NK-92 (cell line): ENCODE data around the gene TMEM129.

Experiments
- DNase-seq: peaks from one replicate; lab custom pipeline; 2025; ENCODE audit not compliant: unreplicated experiment; lab: John Stamatoyannopoulos, UW

The TMEM129 gene

GRCh38 chr4:1745165-1745564 is 24.0 kb upstream of the TMEM129 start:
- no peak for DNase-seq

- no peak for DNase-seq
Observed at GRCh38 chr4:1744552-1744951, 23.4 kb upstream of the TMEM129 start.

GRCh38 chr4:1743975-1744374 is 22.9 kb upstream of the TMEM129 start:
- no peak for DNase-seq

- no peak for DNase-seq
Observed at GRCh38 chr4:1743551-1743950, 22.4 kb upstream of the TMEM129 start.

GRCh38 chr4:1741208-1741607 is 20.1 kb upstream of the TMEM129 start:
- no peak for DNase-seq

- DNase-seq, result no peak
Observed at GRCh38 chr4:1740021-1740545, 19.0 kb upstream of the TMEM129 start.

- DNase-seq, result no peak
Observed at GRCh38 chr4:1739358-1739757, 18.2 kb upstream of the TMEM129 start.

GRCh38 chr4:1738410-1738809 is 17.3 kb upstream of the TMEM129 start:
- DNase-seq, result no peak

GRCh38 chr4:1737666-1738065 is 16.5 kb upstream of the TMEM129 start:
- DNase-seq, result no peak

- no peak for DNase-seq
Observed at GRCh38 chr4:1736812-1737211, 15.7 kb upstream of the TMEM129 start.

- no peak for DNase-seq
Observed at GRCh38 chr4:1735215-1735614, 14.1 kb upstream of the TMEM129 start.

- DNase-seq, result no peak
Observed at GRCh38 chr4:1732911-1733310, 11.8 kb upstream of the TMEM129 start.

GRCh38 chr4:1731180-1731579 is 10.1 kb upstream of the TMEM129 start:
- DNase-seq, result no peak

GRCh38 chr4:1730532-1731135 is 9.5 kb upstream of the TMEM129 start:
- no peak for DNase-seq

GRCh38 chr4:1728061-1728980 is 7.2 kb upstream of the TMEM129 start:
- no peak for DNase-seq

GRCh38 chr4:1727117-1728031 is 6.3 kb upstream of the TMEM129 start:
- no peak for DNase-seq

GRCh38 chr4:1726146-1726934 is 5.2 kb upstream of the TMEM129 start:
- peak; percentile 49 for DNase-seq

- DNase-seq, result no peak
Observed at GRCh38 chr4:1725521-1725920, 4.4 kb upstream of the TMEM129 start.

GRCh38 chr4:1723131-1723801 is 2.1 kb upstream of the TMEM129 start:
- DNase-seq, result no peak
